Colonic mucosa (tissue), 4 donors: ENCODE results near the gene UNC5B. TPM values are rescaled to one million over a fixed set of nuclear protein-coding genes. Genes with fewer than 3 reads are reported as not detected.

Experiments
- DNase-seq: peaks from one replicate; pipeline ENCODE4 v3.0.0-alpha.2; 2020
- H3K27ac ChIP-seq: fragments of 200-600 bp; one replicate; pipeline ENCODE4 v1.8.0; 2021
- H3K27me3 ChIP-seq: fragments of 200-600 bp; one replicate; pipeline ENCODE4 v1.8.0; 2021
- H3K36me3 ChIP-seq: fragments of 200-600 bp; one replicate; pipeline ENCODE4 v1.8.0; 2021
- H3K4me1 ChIP-seq: fragments of 200-600 bp; one replicate; pipeline ENCODE4 v1.8.0; 2021; ENCODE audit warnings: mild to moderate bottlenecking
- H3K4me3 ChIP-seq: fragments of 200-600 bp; one replicate; pipeline ENCODE4 v1.8.0; 2021
- H3K9ac ChIP-seq, 2 donors: one replicate each; pipeline ENCODE4 v1.7.0; 2013; ENCODE audit warnings: control low read depth in 2 of 2, low read depth in 2 of 2, low read length in 2 of 2
- H3K9me3 ChIP-seq: fragments of 200-600 bp; one replicate; pipeline ENCODE4 v1.8.0; 2021
- CTCF ChIP-seq: fragments of 200-600 bp; IDR thresholded peaks from one replicate; pipeline ENCODE4 v1.8.0; 2022; ENCODE audit warnings: antibody characterized with exemption, mild to moderate bottlenecking
- intact Hi-C: fragments of 100-400 bp; cut with DNase I; formaldehyde crosslinking; loops from one replicate; pipeline ENCODE4 v1.14.1; 2022
- total RNA-seq, 2 donors: library from RNA; stranded (reverse); fragmentation: NEBNext Ultra II Directional in 1 of 2; extraction: Animal tissue kit (Norgen Biotek cat#: 25700) in 1 of 2; gene quantifications; one replicate each; pipeline ENCODE4 v1.2.1, GENCODE V29; 2021
- donor health status: healthy.
- donor health status: DM: no; HTN: no; CAD: no.
- donor health status: DM: no; HTN: no; CAD: no.

The UNC5B gene
- total RNA-seq, 2 donors from 2014 or later, result 18.4 to 18.5 TPM

GRCh38 chr10:71287456-71287855, 75.1 kb downstream of the UNC5B start:
- no peak overlapping the region for H3K27ac ChIP-seq
- no peak for DNase-seq
- H3K27me3 ChIP-seq, result no peaks in the 10 kb centered on the region
- no peaks in the 10 kb centered on the region for H3K9me3 ChIP-seq
- TF ChIP-seq CTCF, result no peak
- H3K4me1 ChIP-seq, result no peaks in the 10 kb centered on the region
- H3K36me3 ChIP-seq, result no peaks in the 10 kb centered on the region
- intact Hi-C loops, result loop anchor here (5.0 kb wide), 2 partner anchors 75 to 385 kb away; partner anchors contain the start of gene UNC5B
- H3K4me3 ChIP-seq, result no peak overlapping the region
- H3K9ac ChIP-seq, result no peak overlapping the region

- no peak for DNase-seq
- H3K27me3 ChIP-seq, result no peaks in the 10 kb centered on the region
Measured at GRCh38 chr10:71288461-71288860, 76.1 kb downstream of the UNC5B start.

GRCh38 chr10:71289421-71290130, 77.2 kb downstream of the UNC5B start:
- DNase-seq, result no peak
- no peak overlapping the region for H3K27ac ChIP-seq
- TF ChIP-seq CTCF, result no peak
- H3K4me1 ChIP-seq, result no peaks in the 10 kb centered on the region
- H3K4me3 ChIP-seq, result no peak overlapping the region
- H3K36me3 ChIP-seq, result no peaks in the 10 kb centered on the region
- H3K27me3 ChIP-seq, result no peaks in the 10 kb centered on the region
- H3K9ac ChIP-seq, result no peak overlapping the region
- intact Hi-C loops, result loop anchor here (5.0 kb wide), 2 partner anchors 77 to 387 kb away; partner anchors contain the start of gene UNC5B
- H3K9me3 ChIP-seq, result no peaks in the 10 kb centered on the region

More at GRCh38 chr10:71288461-71288860, 76.1 kb downstream of the UNC5B start:
- TF ChIP-seq CTCF, result no peak
- Histone ChIP-seq H3K27ac (no peak overlapping the region), H3K36me3 (no peaks in the 10 kb centered on the region), H3K4me3 (no peak overlapping the region), H3K9me3 (no peaks in the 10 kb centered on the region), H3K4me1 (no peaks in the 10 kb centered on the region), H3K9ac (no peak overlapping the region)
- intact Hi-C loops, result loop anchor here (5.0 kb wide), 2 partner anchors 76 to 386 kb away; partner anchors contain the start of gene UNC5B

GRCh38 chr10:71290331-71290730, 78.0 kb downstream of the UNC5B start:
- Histone ChIP-seq H3K36me3 (no peaks in the 10 kb centered on the region), H3K4me3 (no peak overlapping the region), H3K27me3 (no peaks in the 10 kb centered on the region), H3K9me3 (no peaks in the 10 kb centered on the region), H3K9ac (no peak overlapping the region), H3K27ac (no peak overlapping the region), H3K4me1 (no peaks in the 10 kb centered on the region)
- intact Hi-C loops, result no loop called here
- TF ChIP-seq CTCF, result no peak
- DNase-seq, result no peak

GRCh38 chr10:71290806-71291527, 78.6 kb downstream of the UNC5B start:
- no peaks in the 10 kb centered on the region for H3K36me3 ChIP-seq
- DNase-seq, result no peak

More at GRCh38 chr10:71290806-71291527, 78.6 kb downstream of the UNC5B start:
- no peak overlapping the region for H3K4me3 ChIP-seq
- intact Hi-C loops, result no loop called here
- no peak overlapping the region for H3K9ac ChIP-seq
- no peaks in the 10 kb centered on the region for H3K4me1 ChIP-seq
- no peak overlapping the region for H3K27ac ChIP-seq
- H3K27me3 ChIP-seq, result no peaks in the 10 kb centered on the region
- no peaks in the 10 kb centered on the region for H3K9me3 ChIP-seq
- TF ChIP-seq CTCF, result no peak
